ENCODE data around the gene RECQL5.

RECQL5 gene

GRCh38 chr17:75666959-75667790 is at the start of gene RECQL5, which contains the start of gene SAP30BP:
Gene RECQL5, minus strand, starts transcription at chr17:75667154. Its CDS starts 597 bp downstream, at chr17:75666557.
Gene SAP30BP, plus strand, starts transcription at chr17:75667338. Its CDS starts 35 bp downstream, at chr17:75667373.
- DNase-seq (ENCODE audit: low read depth), result peak; percentile 99
- peak within 1 kb of the TSS; percentile 99 for H3K4me3 ChIP-seq (ENCODE audit: low read depth, low read length)
- TF ChIP-seq, protein P1, sequence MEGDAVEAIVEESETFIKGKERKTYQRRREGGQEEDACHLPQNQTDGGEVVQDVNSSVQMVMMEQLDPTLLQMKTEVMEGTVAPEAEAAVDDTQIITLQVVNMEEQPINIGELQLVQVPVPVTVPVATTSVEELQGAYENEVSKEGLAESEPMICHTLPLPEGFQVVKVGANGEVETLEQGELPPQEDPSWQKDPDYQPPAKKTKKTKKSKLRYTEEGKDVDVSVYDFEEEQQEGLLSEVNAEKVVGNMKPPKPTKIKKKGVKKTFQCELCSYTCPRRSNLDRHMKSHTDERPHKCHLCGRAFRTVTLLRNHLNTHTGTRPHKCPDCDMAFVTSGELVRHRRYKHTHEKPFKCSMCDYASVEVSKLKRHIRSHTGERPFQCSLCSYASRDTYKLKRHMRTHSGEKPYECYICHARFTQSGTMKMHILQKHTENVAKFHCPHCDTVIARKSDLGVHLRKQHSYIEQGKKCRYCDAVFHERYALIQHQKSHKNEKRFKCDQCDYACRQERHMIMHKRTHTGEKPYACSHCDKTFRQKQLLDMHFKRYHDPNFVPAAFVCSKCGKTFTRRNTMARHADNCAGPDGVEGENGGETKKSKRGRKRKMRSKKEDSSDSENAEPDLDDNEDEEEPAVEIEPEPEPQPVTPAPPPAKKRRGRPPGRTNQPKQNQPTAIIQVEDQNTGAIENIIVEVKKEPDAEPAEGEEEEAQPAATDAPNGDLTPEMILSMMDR (conservative IDR thresholded peaks at IDR 0.05; ENCODE audit: low read depth, low read length), result no peak

- TF ChIP-seq, protein P1 (conservative IDR thresholded peaks at IDR 0.05; ENCODE audit: low read depth, low read length), result no peak
- H3K4me3 ChIP-seq (ENCODE audit: low read depth, low read length), result no peak overlapping the region
- no peak for DNase-seq (ENCODE audit: low read depth)
Observed at GRCh38 chr17:75712446-75712845, 45.5 kb upstream of the RECQL5 start.

DNA sequence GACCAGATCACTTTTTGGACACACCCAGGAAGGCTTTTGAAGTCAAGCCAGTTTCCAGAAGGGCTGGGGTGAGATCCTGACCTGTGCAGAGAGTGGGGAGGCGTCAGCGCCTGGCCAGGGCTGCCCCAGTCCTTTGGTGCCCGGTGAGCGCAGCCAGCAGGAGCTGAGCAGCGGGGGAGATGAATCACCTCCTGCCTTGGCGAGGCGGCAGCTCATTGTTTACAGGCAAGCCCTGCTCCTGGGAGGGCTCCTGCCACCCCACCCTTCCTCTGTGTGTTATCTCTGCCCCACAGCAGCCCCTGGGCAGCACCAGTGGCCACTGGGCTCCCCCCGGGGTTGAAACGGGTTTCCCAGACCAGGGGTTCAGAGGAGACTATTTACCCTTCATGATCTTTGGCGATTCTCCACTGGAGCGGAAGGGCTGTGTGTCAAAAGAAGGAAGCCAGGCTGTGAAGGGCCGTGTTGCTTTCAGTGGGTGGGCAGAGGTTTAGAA is 40.2 kb upstream of the RECQL5 start:
- TF ChIP-seq, protein P1 (conservative IDR thresholded peaks at IDR 0.05; ENCODE audit: low read depth, low read length), result no peak
- peak; percentile 74 for DNase-seq (ENCODE audit: low read depth)

GRCh38 chr17:75706042-75706728 is 39.2 kb upstream of the RECQL5 start:
- TF ChIP-seq, protein P1 (conservative IDR thresholded peaks at IDR 0.05; ENCODE audit: low read depth, low read length), result no peak
- no peak overlapping the region for H3K4me3 ChIP-seq (ENCODE audit: low read depth, low read length)
- no peak for DNase-seq (ENCODE audit: low read depth)

More for the DNA sequence above, 40.2 kb upstream of the RECQL5 start:
- H3K4me3 ChIP-seq (ENCODE audit: low read depth, low read length), result no peak overlapping the region

DNA sequence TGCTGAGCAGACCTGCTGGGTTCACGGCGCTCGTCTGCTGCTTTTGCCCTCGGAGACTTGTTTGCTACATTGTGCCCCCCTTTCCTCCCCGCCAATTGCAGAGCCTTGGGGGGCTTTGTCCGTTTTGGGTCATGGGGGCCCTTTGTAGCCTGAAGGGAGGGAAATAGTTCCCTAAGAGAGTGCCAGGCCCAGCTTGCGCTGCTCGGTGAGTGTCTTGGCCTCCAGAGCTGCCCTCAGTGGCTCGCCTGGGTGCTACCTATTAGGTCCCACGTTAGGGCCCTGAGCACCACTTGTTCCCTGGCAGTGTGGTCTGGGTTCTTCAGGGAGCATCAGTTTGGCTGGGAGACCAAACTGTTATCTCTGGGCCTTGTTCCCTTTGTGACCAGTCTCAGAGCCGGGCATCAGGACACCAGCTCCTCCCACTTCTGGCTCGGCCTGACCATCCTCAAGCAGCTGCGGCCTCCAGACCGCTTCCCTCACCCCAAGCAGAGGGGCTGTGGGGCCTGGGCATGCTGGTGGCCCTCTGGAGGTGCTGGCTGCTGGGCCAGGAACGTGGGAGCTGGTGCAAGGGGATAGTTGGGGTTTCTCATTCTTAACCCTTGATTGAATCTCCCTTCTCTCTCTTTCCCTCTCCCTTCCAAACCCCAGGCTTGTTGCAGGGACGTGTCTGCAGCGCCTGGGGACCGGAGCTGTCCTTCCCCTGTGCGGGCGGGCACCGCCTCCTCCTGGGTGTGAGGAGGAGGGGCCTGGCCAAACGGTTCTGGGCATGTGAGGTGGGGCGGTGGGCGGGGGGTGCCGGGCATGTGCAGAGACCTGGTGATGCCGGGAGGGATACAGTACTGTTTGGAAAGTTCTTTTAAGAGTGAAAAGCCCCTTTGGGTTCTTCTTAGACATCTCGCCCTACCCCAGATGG is 38.3 kb upstream of the RECQL5 start:
- DNase-seq (ENCODE audit: low read depth), result no peak
- H3K4me3 ChIP-seq (ENCODE audit: low read depth, low read length), result no peak overlapping the region
- TF ChIP-seq, protein P1 (conservative IDR thresholded peaks at IDR 0.05; ENCODE audit: low read depth, low read length), result no peak

GRCh38 chr17:75703591-75703990 is 36.6 kb upstream of the RECQL5 start:
- DNase-seq (ENCODE audit: low read depth), result no peak
- H3K4me3 ChIP-seq (ENCODE audit: low read depth, low read length), result no peak overlapping the region
- TF ChIP-seq, protein P1 (conservative IDR thresholded peaks at IDR 0.05; ENCODE audit: low read depth, low read length), result no peak
